HepG2 (cell line): ENCODE measurements around the gene VPS37B. TPM values are rescaled to one million over a fixed set of nuclear protein-coding genes. Genes with fewer than 3 reads are reported as not detected.

Source experiments
- ATAC-seq: fragments of 200-7000 bp; cut with Tn5 transposase; 3 replicates; pipeline ENCODE4 v1.9.1; 2020; ENCODE audit warnings: mild to moderate bottlenecking, moderate library complexity
- BruUV-seq: library from RNA; stranded (reverse); fragments of 400-500 nt; replicated peaks from 2 replicates; lab custom pipeline; 2021; lab: Mats Ljungman, UMichigan
- CTCF ChIA-PET: fragments of 300-600 bp; formaldehyde crosslinking; extraction: SDS; loops from one replicate; lab custom pipeline; 2021; ENCODE audit warnings: low total read pairs, inconsistent platforms, low intra/inter-chr PET ratio; lab: Yijun Ruan, JAX
- POLR2A ChIA-PET: fragments of 350-600 bp; sonication (Branson Sonifier 250); formaldehyde crosslinking; loops from one replicate; lab custom pipeline; 2020; ENCODE audit warnings: antibody characterized with exemption, inconsistent platforms; lab: Yijun Ruan, JAX
- DNase-seq: peaks from one replicate; pipeline ENCODE4 v3.0.0-alpha.2; 2015; ENCODE audit warnings: low spot score
- FAIRE-seq: peaks from 3 replicates; lab custom pipeline; 2011; peaks lifted over from hg19 to GRCh38; lab: Jason Lieb, UNC
- H2AFZ ChIP-seq: one replicate; pipeline ENCODE4 v1.6.1; 2011; ENCODE audit warnings: low read length, inconsistent platforms
- H3K27ac ChIP-seq: fragments of 300-600 bp; 3 replicates; pipeline ENCODE4 v1.8.0; 2011; ENCODE audit warnings: mixed run types, mild to moderate bottlenecking, mixed read lengths, low read length, inconsistent platforms; ENCODE audit not compliant: insufficient read depth; ENCODE audit errors: extremely low read length
- H3K27me3 ChIP-seq, 2 experiments: fragments of 200-600 bp in 1 of 2; 2 replicates in 1 of 2; 3 replicates in 1 of 2; pipeline versions ENCODE4 v1.6.0 to v1.8.0; 2011; ENCODE audit warnings: low read length in 2 of 2, mild to moderate bottlenecking in 2 of 2, moderate library complexity in 2 of 2, inconsistent platforms in 1 of 2; ENCODE audit not compliant: insufficient read depth in 2 of 2, control insufficient read depth in 1 of 2
- H3K36me3 ChIP-seq, 2 experiments: fragments of 200-600 bp in 1 of 2; replicated peaks in 1 of 2; 2 replicates in 1 of 2; 3 replicates in 1 of 2; pipeline versions ENCODE4 v1.5.1 to v1.8.0; 2011; ENCODE audit warnings: low read length in 2 of 2, inconsistent platforms in 1 of 2; ENCODE audit not compliant: insufficient read depth in 2 of 2, control insufficient read depth in 1 of 2
- H3K4me1 ChIP-seq: 2 replicates; pipeline ENCODE4 v1.5.1; 2012; ENCODE audit warnings: low read length, inconsistent platforms; ENCODE audit not compliant: insufficient read depth
- H3K4me2 ChIP-seq: 2 replicates; pipeline ENCODE4 v1.6.0; 2011; ENCODE audit warnings: low read depth, low read length, inconsistent platforms
- H3K4me3 ChIP-seq, 3 experiments: fragments of 200-600 bp in 1 of 3; sonication (generic), shearing (Covaris generic) in 1 of 3; replicated peaks in 1 of 3; 2 replicates each; pipeline ENCODE4 v1.5.1; 2011 to 2016; ENCODE audit warnings: low read length in 3 of 3, inconsistent platforms in 2 of 3, low read depth in 2 of 3, mild to moderate bottlenecking in 2 of 3, control low read depth in 1 of 3, mixed read lengths in 1 of 3; ENCODE audit not compliant: insufficient read depth in 1 of 3
- H3K79me2 ChIP-seq: one replicate; pipeline ENCODE4 v1.6.1; 2011; ENCODE audit warnings: low read length, inconsistent platforms; ENCODE audit not compliant: insufficient read depth
- H3K9ac ChIP-seq: 2 replicates; pipeline ENCODE4 v1.6.0; 2011; ENCODE audit warnings: mild to moderate bottlenecking, low read depth, low read length, inconsistent platforms; ENCODE audit not compliant: insufficient read depth
- H3K9me3 ChIP-seq: 2 replicates; pipeline ENCODE4 v1.5.1; 2012; ENCODE audit warnings: mild to moderate bottlenecking, low read length
- H4K20me1 ChIP-seq: 2 replicates; pipeline ENCODE4 v1.6.0; 2011; ENCODE audit warnings: inconsistent platforms, mild to moderate bottlenecking, low read length, moderate library complexity; ENCODE audit not compliant: insufficient read depth
- AFF4 ChIP-seq: sonication (generic); formaldehyde crosslinking; IDR thresholded peaks from 2 replicates; pipeline ENCODE4 v1.4.0; 2020; ENCODE audit warnings: missing genetic modification reagents
- BCL3 ChIP-seq: sonication (generic); formaldehyde crosslinking; IDR thresholded peaks from 2 replicates; pipeline ENCODE4 v1.5.1; 2020; ENCODE audit warnings: mild to moderate bottlenecking, missing genetic modification reagents, moderate library complexity
- FOXO4 ChIP-seq: sonication (generic); formaldehyde crosslinking; conservative IDR thresholded peaks from 2 replicates; pipeline ENCODE4 v1.8.1; 2023; ENCODE audit warnings: missing genetic modification reagents
- XBP1 ChIP-seq: sonication (generic); formaldehyde crosslinking; IDR thresholded peaks from 2 replicates; pipeline ENCODE4 v1.5.0; 2020; ENCODE audit warnings: missing genetic modification reagents
- XRCC5 ChIP-seq: fragments of 200-400 bp; formaldehyde crosslinking; optimal IDR thresholded peaks from 2 replicates; pipeline ENCODE3; 2017; ENCODE audit warnings: mild to moderate bottlenecking, low read length
- ZNF234 ChIP-seq: sonication (generic); formaldehyde crosslinking; conservative IDR thresholded peaks from 2 replicates; pipeline ENCODE4 v1.5.1; 2020; ENCODE audit warnings: mild to moderate bottlenecking, missing genetic modification reagents
- ZNF800 ChIP-seq: sonication (generic); formaldehyde crosslinking; IDR thresholded peaks from 2 replicates; pipeline ENCODE4 v1.4.0; 2020; ENCODE audit warnings: missing genetic modification reagents
- ZNF816 ChIP-seq: sonication (generic); formaldehyde crosslinking; IDR thresholded peaks from 2 replicates; pipeline ENCODE4 v1.8.0; 2022; ENCODE audit warnings: missing genetic modification reagents, mild to moderate bottlenecking, borderline replicate concordance
- WGBS: methylation state at CpG from one replicate; pipeline ENCODE4 v1.1.6; 2017; ENCODE audit warnings: low lambda C conversion rate; 5-methylcytosine and 5-hydroxymethylcytosine counted together
- in situ Hi-C: cut with HindIII; loops from 2 replicates; pipeline ENCODE4 v1.10.0; 2017; ENCODE audit warnings: low pct_unique_long_range_greater_than_20kb; ENCODE audit not compliant: extremely low pct_ligation_motif_present
- intact Hi-C: fragments of 100-400 bp; cut with micrococcal nuclease; formaldehyde crosslinking; loops from one replicate; pipeline ENCODE4 v1.10.0; 2022; ENCODE audit not compliant: unreplicated experiment
- polyA plus RNA-seq, 8 experiments: library from polyadenylated mRNA; depleted of rRNA in 3 of 8; stranded (reverse) in 7 of 8; unstranded in 1 of 8; fragments of >200 nt; fragmentation: Illumina TruSeq in 4 of 8; extraction: Trizol in 4 of 8; gene quantifications; 2 replicates each; pipeline versions ENCODE4 v1.2.1 to v1.2.3, GENCODE V29; 2011 to 2016; ENCODE audit warnings: low read depth in 4 of 8, missing spikeins in 1 of 8, mixed read lengths in 1 of 8; ENCODE audit not compliant: insufficient read depth in 1 of 8
- total RNA-seq, 5 experiments: library from RNA; depleted of rRNA; stranded (reverse); fragments of >200 nt; fragmentation: Illumina TruSeq; extraction: Trizol; gene quantifications; 2 replicates each; pipeline ENCODE4 v1.2.3, GENCODE V29; 2016; ENCODE audit warnings: low read depth in 1 of 5

Gene VPS37B
- total and polyA plus RNA-seq, 2 of the 13 experiments (the other 11 are each of a cell fraction or from before 2014, with no cell fraction given), result 4.6 to 5.3 TPM

- BruUV-seq, result no TSS peak
- FAIRE-seq (no peak), DNase-seq (no peak), ATAC-seq (no peak)
- Histone ChIP-seq H3K4me1 (peaks cover 36% of the 10 kb centered on the region), H3K9ac (no peak overlapping the region), H3K27me3 (peaks cover 0 to 11% of the 10 kb centered on the region in 2 experiments; a peak in 2 of 5 replicates), H2AFZ (no peak overlapping the region), H4K20me1 (no peaks in the 10 kb centered on the region), H3K4me2 (no peak overlapping the region), H3K36me3 (no peaks in the 10 kb centered on the region), H3K4me3 (no peak overlapping the region), H3K9me3 (no peaks in the 10 kb centered on the region), H3K79me2 (no peaks in the 10 kb centered on the region), H3K27ac (no peak overlapping the region)
- intact Hi-C loops, result no loop called here
- 60% methylated on average over 8 of the region's 8 CpGs for WGBS
- in situ Hi-C loops, result no loop called here
- no peak for TF ChIP-seq XRCC5
- TF ChIP-seq XBP1 (CRISPR knock-in tag), result no peak
- no peak for TF ChIP-seq ZNF816 (CRISPR knock-in tag)
- TF ChIP-seq FOXO4, result no peak
- TF ChIP-seq ZNF234 (CRISPR knock-in tag), result no peak
- no peak for TF ChIP-seq BCL3 (CRISPR knock-in tag)
- TF ChIP-seq ZNF800 (CRISPR knock-in tag), result no peak
- no peak for TF ChIP-seq AFF4 (CRISPR knock-in tag)
- ChIA-PET POLR2A (no interaction called here), CTCF (no interaction called here)
Observed at GRCh38 chr12:122820138-122820537, 75.8 kb downstream of the VPS37B start.
